NB4 (cell line): ENCODE results near the gene CABP2.
"Not testable (repeated sequence)": the region's sequence is repeated elsewhere in the genome, so short reads cannot be mapped to it uniquely, and the experiment has no call there.

ENCODE experiments used
- DNase-seq: peaks from one replicate; pipeline ENCODE4 v3.0.0; 2010; ENCODE audit warnings: low read depth
- H3K4me3 ChIP-seq: one replicate; pipeline ENCODE4 v1.5.1; 2011; ENCODE audit warnings: mild to moderate bottlenecking, low read depth, low read length, moderate library complexity
- MYC ChIP-seq: IDR thresholded peaks from 2 replicates; pipeline ENCODE4 v1.6.1; 2011; ENCODE audit warnings: low read depth, low read length
- POLR2A ChIP-seq: IDR thresholded peaks from 2 replicates; pipeline ENCODE4 v1.6.1; 2011; ENCODE audit warnings: mild to moderate bottlenecking; ENCODE audit not compliant: insufficient read length; ENCODE audit errors: extremely low read depth
- TF ChIP-seq, protein P1 (sequence below): IDR thresholded peaks from 2 replicates; pipeline ENCODE4 v1.6.1; 2011; ENCODE audit warnings: low read depth, low read length
- TF ChIP-seq, protein P2 (sequence below): IDR thresholded peaks from one replicate; pipeline ENCODE4 v1.5.1; 2012; ENCODE audit warnings: low read depth, low read length

The CABP2 gene

DNA sequence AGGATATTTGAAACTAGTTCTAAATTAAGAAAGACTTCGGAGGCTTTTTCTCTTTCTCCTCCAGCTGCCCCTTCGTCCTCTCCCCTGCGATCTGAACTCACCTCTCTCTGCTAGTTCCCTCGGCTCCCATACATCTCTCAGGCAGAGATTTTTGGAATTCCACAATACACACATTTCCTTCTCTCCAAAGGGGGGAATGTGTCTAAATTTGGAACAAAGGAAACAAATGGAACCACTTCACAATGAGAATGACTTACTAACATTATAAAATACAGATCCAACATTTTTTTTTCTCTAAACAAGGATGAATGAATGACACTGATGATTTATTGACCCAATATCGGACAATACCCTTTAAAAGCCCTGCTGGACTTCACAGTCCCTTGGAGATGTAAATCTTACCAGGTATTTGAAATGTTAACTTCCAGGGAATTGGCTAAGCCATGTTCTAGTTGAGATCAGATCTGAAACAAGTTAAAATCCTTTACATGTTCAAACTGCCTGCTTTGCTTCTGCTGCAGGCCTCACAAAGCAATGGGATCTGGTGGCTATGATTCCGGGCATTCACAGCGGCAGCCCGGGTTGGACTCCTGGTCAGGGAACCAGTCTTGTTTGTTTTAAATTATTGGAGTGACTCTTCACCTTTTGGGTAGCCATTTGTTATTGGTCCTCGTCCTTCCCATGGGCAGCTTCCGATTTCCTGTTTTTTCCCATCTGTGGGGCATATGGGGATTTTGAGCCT is 39.9 kb upstream of the CABP2 start:
- TF ChIP-seq, protein P1, sequence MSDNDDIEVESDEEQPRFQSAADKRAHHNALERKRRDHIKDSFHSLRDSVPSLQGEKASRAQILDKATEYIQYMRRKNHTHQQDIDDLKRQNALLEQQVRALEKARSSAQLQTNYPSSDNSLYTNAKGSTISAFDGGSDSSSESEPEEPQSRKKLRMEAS: no peak
- TF ChIP-seq, protein P2, sequence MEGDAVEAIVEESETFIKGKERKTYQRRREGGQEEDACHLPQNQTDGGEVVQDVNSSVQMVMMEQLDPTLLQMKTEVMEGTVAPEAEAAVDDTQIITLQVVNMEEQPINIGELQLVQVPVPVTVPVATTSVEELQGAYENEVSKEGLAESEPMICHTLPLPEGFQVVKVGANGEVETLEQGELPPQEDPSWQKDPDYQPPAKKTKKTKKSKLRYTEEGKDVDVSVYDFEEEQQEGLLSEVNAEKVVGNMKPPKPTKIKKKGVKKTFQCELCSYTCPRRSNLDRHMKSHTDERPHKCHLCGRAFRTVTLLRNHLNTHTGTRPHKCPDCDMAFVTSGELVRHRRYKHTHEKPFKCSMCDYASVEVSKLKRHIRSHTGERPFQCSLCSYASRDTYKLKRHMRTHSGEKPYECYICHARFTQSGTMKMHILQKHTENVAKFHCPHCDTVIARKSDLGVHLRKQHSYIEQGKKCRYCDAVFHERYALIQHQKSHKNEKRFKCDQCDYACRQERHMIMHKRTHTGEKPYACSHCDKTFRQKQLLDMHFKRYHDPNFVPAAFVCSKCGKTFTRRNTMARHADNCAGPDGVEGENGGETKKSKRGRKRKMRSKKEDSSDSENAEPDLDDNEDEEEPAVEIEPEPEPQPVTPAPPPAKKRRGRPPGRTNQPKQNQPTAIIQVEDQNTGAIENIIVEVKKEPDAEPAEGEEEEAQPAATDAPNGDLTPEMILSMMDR: no peak
- no peak for TF ChIP-seq POLR2A
- TF ChIP-seq MYC: no peak
- no peak for DNase-seq
- H3K4me3 ChIP-seq: no peak overlapping the region

DNA sequence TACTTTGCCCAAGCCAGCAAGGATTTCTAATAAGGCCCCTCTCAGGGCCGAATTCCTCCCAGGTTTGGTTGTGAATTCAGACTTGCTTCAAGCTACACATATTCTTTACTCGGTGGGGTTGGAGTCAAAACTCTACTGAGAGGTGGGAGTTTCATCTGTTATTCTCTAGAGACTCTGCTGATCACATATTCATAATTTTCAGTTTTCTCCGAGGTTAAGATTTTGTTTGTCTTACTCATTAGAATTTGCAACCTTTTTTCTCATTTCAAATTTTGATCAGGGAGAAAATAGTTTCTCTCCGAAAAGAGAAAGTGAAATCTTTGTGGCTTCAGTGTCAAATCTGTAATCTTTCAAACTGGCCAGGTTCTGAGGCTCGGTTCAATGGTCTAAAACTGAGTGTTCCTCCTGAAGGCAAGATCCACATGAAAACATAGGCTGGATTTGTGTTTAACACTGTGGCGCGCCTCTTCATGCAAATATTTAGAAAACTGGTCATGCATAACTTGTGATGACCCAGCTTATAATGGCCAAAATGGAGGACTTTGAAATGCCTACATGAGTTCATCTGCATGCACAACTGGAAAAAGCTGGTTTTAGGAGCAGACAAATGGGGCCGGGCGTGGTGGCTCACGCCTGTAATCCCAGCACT is 38.8 kb upstream of the CABP2 start:
- TF ChIP-seq, protein P1: no peak
- TF ChIP-seq POLR2A: no peak
- TF ChIP-seq, protein P2: no peak
- no peak for TF ChIP-seq MYC
- no peak for DNase-seq
- H3K4me3 ChIP-seq: no peak overlapping the region

DNA sequence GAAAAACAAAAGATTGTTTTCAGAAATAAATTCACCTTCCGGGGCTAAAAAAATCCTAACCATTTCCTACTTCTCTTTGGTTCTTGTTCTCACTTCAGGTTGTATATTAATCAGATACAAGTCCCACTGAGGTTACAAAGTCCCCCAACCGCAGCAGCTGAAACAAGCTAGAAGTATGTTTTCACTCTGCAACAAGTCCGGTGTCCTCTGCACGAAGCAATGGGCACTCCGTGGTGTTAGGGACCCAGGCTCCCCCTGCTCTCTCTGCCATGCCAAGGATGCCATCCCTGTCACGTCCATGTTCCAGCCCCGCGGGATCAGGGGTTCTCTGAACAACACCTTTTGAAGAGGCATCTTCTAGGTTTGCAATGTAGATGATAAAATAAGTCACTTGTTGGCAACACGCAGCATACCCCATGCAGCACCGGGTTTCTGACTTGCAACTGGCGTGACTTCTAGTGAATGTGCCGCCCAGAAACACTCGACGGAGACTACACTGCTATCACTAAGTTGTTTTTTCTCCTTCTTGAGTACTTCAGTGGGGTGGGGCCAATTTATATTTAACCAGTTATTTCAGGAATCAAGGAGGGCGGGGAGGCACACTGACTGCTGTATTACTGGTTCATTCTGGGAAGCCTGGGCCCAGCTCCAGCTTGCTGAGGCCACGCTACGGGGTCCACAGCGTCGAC is 35.0 kb upstream of the CABP2 start:
- no peak overlapping the region for H3K4me3 ChIP-seq
- TF ChIP-seq, protein P2: no peak
- TF ChIP-seq MYC (no peak), POLR2A (no peak)
- TF ChIP-seq, protein P1: no peak
- DNase-seq: no peak

DNA sequence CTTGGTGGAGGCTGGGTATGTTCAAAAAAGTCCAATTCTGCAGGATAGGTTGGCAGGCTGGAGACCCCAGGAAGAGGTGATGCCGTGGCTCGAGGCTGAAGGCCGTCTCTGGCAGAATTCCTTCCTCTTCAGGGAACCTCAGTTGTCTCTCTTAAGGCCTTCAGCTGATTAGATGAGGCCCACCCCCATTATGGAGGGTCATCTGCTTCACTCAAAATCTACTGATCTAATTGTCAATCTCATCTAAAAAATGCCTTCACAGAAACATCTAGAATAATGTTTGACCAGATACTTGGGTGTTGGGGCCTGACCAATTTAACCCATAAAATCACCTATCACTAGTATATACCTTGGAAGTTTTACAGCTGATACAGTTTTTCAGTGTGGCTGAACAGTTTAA is 33.0 kb upstream of the CABP2 start:
- no peak for DNase-seq
- H3K4me3 ChIP-seq: no peak overlapping the region
- TF ChIP-seq, protein P1: no peak
- TF ChIP-seq POLR2A: no peak
- no peak for TF ChIP-seq MYC
- TF ChIP-seq, protein P2: no peak

DNA sequence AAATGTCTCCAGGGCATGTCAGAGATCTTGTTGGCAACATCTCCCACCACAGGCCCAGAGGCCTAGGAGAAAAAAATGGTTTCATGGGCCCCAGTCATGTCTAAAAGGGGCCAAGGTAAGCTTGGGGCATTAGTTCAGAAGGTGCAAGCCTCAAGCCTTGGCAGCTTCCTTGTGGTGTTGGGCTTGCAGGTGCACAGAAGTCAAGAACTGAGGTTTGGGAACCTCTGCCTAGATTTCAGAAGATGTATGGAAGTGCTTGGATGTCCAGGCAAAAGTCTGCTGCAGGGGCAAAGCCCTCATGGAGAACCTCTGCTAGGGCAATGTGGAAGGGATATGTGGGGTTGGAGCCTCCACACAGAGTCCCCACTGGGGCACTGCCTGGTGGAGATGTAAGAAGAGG is 28.5 kb upstream of the CABP2 start:
- not testable (repeated sequence) for H3K4me3 ChIP-seq, DNase-seq

DNA sequence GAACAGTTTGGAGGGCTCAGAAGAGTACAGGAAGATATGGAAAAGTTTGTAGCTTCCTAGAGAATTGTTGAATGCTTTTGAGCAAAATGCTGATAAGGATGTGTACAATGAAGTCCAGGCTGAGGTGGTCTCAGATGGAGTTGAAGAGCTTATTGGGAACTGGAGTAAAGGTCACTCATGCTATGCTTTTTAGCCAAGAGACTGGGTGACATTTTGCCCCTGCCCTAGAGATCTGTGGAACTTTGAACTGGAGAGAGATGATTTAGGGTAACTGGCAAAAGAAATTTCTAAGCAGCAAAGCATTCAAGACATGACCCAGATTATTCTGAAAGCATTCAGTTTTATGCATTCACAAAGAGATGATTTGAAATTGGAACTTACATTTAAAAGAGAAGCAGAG is 27.9 kb upstream of the CABP2 start:
- no peak for DNase-seq
- no peak overlapping the region for H3K4me3 ChIP-seq
- TF ChIP-seq MYC (no peak), POLR2A (no peak)
- TF ChIP-seq, protein P1: no peak
- TF ChIP-seq, protein P2: no peak
